ENCODE data around the gene KCTD15. TPM values are rescaled to one million over a fixed set of nuclear protein-coding genes. Genes with fewer than 3 reads are reported as not detected.

Gene KCTD15
- total RNA-seq, 4 donors from 2014 or later: 28.4 to 97.1 (median 50.3) TPM

DNA sequence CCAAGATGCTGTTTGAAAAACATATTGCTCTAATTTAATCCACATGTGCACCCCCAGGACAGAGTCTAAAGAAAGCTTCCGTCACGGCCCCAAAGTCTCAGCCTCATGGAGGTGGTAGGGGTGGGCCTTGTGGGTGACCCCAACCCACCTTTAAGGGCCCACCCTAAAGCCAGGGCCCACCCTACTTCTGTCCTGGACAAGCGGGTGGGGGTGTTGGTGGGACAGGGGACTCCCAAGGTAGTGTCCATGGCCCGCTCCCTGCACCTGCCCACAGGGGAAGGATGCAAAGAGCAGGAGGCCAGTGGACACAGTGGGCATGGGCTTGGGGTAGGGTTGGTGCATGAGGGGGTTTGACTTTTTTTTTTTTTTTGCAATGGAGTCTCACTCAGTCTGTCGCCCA lies 66.8 kb downstream of the KCTD15 start:
- no peak for DNase-seq
- WGBS, 2 donors: 84 to 97% methylated on average over 4 to 5 of the region's 5 CpGs

DNA sequence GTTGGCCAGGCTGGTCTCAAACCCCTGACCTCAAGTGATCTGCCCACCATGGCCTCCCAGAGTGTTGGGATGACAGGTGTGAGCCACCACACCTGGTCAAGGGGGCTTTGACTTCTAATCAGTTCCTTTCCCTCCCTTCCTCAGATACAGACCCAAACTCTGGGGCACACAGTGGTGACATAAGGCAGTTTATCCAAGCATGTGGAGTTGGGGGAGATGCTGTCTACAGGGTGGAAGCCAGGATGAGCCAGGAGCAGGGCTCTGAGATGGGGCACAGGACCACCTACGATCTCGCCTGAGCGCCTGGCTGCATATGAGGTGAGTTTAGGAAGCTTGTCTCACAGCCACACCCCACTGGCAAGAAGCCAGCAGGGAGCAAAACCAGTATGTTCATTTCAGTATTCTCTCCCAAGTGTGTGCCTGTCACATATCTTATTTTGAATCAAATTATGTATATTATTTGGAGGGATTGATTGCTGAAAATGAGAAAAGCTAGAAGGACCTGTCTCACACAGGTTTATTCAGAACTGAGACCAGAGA lies 67.7 kb downstream of the KCTD15 start:
- H3K36me3 ChIP-seq: no peaks in the 10 kb centered on the region
- H3K9me3 ChIP-seq: no peaks in the 10 kb centered on the region
- peaks cover 0 to 10% of the 10 kb centered on the region in 2 donors for H3K4me1 ChIP-seq
- no peaks in the 10 kb centered on the region for H3K27me3 ChIP-seq
- peak in 1 of 2 donors; percentile 8 for DNase-seq
- intact Hi-C loops (cut with DNase I): no loop called here
- no peak overlapping the region for H3K4me3 ChIP-seq (replicated peaks in 1 of 3)
- 67 to 74% methylated on average over 3 of the region's 3 CpGs for WGBS, 2 donors
- H3K27ac ChIP-seq: no peak overlapping the region
- TF ChIP-seq, protein P1, sequence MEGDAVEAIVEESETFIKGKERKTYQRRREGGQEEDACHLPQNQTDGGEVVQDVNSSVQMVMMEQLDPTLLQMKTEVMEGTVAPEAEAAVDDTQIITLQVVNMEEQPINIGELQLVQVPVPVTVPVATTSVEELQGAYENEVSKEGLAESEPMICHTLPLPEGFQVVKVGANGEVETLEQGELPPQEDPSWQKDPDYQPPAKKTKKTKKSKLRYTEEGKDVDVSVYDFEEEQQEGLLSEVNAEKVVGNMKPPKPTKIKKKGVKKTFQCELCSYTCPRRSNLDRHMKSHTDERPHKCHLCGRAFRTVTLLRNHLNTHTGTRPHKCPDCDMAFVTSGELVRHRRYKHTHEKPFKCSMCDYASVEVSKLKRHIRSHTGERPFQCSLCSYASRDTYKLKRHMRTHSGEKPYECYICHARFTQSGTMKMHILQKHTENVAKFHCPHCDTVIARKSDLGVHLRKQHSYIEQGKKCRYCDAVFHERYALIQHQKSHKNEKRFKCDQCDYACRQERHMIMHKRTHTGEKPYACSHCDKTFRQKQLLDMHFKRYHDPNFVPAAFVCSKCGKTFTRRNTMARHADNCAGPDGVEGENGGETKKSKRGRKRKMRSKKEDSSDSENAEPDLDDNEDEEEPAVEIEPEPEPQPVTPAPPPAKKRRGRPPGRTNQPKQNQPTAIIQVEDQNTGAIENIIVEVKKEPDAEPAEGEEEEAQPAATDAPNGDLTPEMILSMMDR (IDR thresholded peaks at IDR 0.05): no peak
- TF ChIP-seq POLR2A (IDR thresholded peaks at IDR 0.05): no peak

More for the DNA sequence above, 66.8 kb downstream of the KCTD15 start:
- Histone ChIP-seq H3K27ac (no peak overlapping the region), H3K36me3 (no peaks in the 10 kb centered on the region), H3K27me3 (no peaks in the 10 kb centered on the region), H3K4me3 (replicated peaks in 1 of 3) (no peak overlapping the region), H3K9me3 (no peaks in the 10 kb centered on the region), H3K4me1 (peaks cover 0 to 1% of the 10 kb centered on the region in 2 donors)
- TF ChIP-seq POLR2A (IDR thresholded peaks at IDR 0.05): no peak
- TF ChIP-seq, protein P1 (IDR thresholded peaks at IDR 0.05): no peak
- intact Hi-C loops (cut with DNase I): no loop called here

DNA sequence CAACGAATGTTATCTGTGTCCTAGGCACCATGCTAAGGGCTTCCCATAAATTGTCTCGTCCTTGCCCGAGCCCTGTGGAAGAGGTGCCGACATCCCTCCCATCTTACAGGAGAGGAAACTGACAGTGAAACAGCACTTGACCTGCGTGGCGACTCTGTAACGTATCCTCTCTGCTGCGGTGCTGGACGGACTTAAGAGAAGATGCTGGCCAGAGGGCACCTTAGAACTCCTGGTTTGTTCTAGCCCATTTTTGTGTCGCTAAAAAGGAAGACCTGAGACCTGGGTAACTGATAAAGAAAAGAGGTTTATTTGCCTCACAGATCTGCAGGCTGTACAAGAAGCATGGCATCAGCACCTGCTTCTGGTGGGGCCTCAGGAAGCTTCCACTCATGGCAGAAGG lies 68.6 kb downstream of the KCTD15 start:
- H3K4me1 ChIP-seq: peaks cover 0 to 10% of the 10 kb centered on the region in 2 donors
- WGBS, 2 donors: 92 to 95% methylated on average over 10 of the region's 10 CpGs
- intact Hi-C loops (cut with DNase I): no loop called here

More for the DNA sequence above, 68.6 kb downstream of the KCTD15 start:
- no peak for TF ChIP-seq POLR2A (IDR thresholded peaks at IDR 0.05)
- DNase-seq: no peak
- no peaks in the 10 kb centered on the region for H3K9me3 ChIP-seq
- H3K27ac ChIP-seq: no peak overlapping the region
- H3K4me3 ChIP-seq (replicated peaks in 1 of 3): no peak overlapping the region
- H3K36me3 ChIP-seq: no peaks in the 10 kb centered on the region
- H3K27me3 ChIP-seq: no peaks in the 10 kb centered on the region

Other genes starting within 250 kb of the KCTD15 start
- gene CHST8, start 174.9 kb upstream of the KCTD15 start, total RNA-seq: 1 to 10 TPM in 2 of 4 donors, under 1 TPM in 1, not detected in 1; 0.83 to 2.6 (median 1.4) TPM

All from thyroid gland (tissue), 4 donors.